ENCODE results near the gene ZFC3H1. TPM values are rescaled to one million over a fixed set of nuclear protein-coding genes. Genes with fewer than 3 reads are reported as not detected.
"Not testable (repeated sequence)": the region's sequence is repeated elsewhere in the genome, so short reads cannot be mapped to it uniquely, and the experiment has no call there.

Gene ZFC3H1
- total RNA-seq: 34.5 and 47.1 TPM in 2 replicates

- DNase-seq (ENCODE audit: low read depth): peak; percentile 99
- H3K4me3 ChIP-seq (ENCODE audit: low read depth, low read length): peak within 1 kb of the TSS; percentile 86
- TF ChIP-seq, protein P1, sequence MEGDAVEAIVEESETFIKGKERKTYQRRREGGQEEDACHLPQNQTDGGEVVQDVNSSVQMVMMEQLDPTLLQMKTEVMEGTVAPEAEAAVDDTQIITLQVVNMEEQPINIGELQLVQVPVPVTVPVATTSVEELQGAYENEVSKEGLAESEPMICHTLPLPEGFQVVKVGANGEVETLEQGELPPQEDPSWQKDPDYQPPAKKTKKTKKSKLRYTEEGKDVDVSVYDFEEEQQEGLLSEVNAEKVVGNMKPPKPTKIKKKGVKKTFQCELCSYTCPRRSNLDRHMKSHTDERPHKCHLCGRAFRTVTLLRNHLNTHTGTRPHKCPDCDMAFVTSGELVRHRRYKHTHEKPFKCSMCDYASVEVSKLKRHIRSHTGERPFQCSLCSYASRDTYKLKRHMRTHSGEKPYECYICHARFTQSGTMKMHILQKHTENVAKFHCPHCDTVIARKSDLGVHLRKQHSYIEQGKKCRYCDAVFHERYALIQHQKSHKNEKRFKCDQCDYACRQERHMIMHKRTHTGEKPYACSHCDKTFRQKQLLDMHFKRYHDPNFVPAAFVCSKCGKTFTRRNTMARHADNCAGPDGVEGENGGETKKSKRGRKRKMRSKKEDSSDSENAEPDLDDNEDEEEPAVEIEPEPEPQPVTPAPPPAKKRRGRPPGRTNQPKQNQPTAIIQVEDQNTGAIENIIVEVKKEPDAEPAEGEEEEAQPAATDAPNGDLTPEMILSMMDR (IDR thresholded peaks at IDR 0.05; ENCODE audit: insufficient read depth, low read depth, low read length): peak; percentile 33
These were observed at the start of gene ZFC3H1, which contains the start of gene THAP2 for GRCh38 chr12:71663561-71664410. ZFC3H1 (minus strand) TSS chr12:71663848; CDS start chr12:71663610, 238 bp downstream. THAP2 (plus strand) TSS chr12:71664301; CDS start chr12:71664510, 209 bp downstream.

GRCh38 chr12:71710276-71711125 is 46.9 kb upstream of the ZFC3H1 start:
- TF ChIP-seq, protein P1 (IDR thresholded peaks at IDR 0.05; ENCODE audit: insufficient read depth, low read depth, low read length): no peak
- DNase-seq (ENCODE audit: low read depth): peak; percentile 68
- H3K4me3 ChIP-seq (ENCODE audit: low read depth, low read length): no peak overlapping the region

- no peak overlapping the region for H3K4me3 ChIP-seq (ENCODE audit: low read depth, low read length)
- TF ChIP-seq, protein P1 (IDR thresholded peaks at IDR 0.05; ENCODE audit: insufficient read depth, low read depth, low read length): no peak
- DNase-seq (ENCODE audit: low read depth): no peak
These were observed 45.0 kb upstream of the ZFC3H1 start for GRCh38 chr12:71708658-71709057.

DNA sequence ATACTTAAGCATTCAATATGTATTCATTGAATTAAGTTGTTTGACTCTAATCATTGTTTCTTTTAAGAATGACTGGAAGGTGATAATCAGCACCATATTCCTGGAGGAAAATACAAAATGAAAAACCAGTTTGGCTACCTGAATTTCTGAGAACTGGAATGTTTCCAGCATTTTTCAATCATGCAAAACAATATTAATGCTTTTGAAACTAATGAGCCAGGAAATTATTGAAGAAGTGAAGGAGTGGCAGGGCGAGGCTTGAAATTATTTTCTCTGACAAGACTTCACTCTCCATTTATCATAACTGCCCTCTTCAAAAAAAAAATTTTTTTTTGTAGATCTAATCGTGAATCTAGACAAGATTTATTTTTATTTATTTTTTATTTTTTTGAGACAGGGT is 41.3 kb upstream of the ZFC3H1 start:
- DNase-seq (ENCODE audit: low read depth): no peak
- no peak overlapping the region for H3K4me3 ChIP-seq (ENCODE audit: low read depth, low read length)
- TF ChIP-seq, protein P1 (IDR thresholded peaks at IDR 0.05; ENCODE audit: insufficient read depth, low read depth, low read length): no peak

GRCh38 chr12:71703206-71703605 is 39.6 kb upstream of the ZFC3H1 start:
- DNase-seq (ENCODE audit: low read depth): no peak
- no peak overlapping the region for H3K4me3 ChIP-seq (ENCODE audit: low read depth, low read length)

DNA sequence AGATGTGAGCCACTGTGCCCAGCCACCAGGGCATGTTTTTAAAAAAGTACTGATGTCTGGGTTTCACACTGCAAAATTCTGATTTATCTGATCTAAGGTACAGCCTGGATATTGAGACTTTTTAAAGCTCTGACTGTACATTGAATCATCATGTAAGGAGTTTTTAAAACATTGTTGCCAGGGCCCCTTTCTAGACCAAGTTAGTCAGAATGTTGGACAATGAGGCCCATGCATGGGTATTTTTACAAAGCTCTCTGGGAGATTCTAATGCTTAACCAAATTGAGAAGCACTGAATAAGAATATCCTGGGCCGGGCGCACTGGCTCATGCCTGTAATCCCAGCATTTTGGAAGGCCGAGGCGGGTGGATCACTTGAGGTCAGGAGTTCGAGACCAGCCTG is 38.9 kb upstream of the ZFC3H1 start:
- no peak for DNase-seq (ENCODE audit: low read depth)
- H3K4me3 ChIP-seq (ENCODE audit: low read depth, low read length): no peak overlapping the region
- TF ChIP-seq, protein P1 (IDR thresholded peaks at IDR 0.05; ENCODE audit: insufficient read depth, low read depth, low read length): no peak

More at GRCh38 chr12:71703206-71703605, 39.6 kb upstream of the ZFC3H1 start:
- TF ChIP-seq, protein P1 (IDR thresholded peaks at IDR 0.05; ENCODE audit: insufficient read depth, low read depth, low read length): no peak

- H3K4me3 ChIP-seq (ENCODE audit: low read depth, low read length); DNase-seq (ENCODE audit: low read depth): not testable (repeated sequence)
These were observed 38.5 kb upstream of the ZFC3H1 start for GRCh38 chr12:71702181-71702580.
